Right ventricle myocardium inferior (tissue), 1 donor: Measurements from ENCODE around the gene SGCA. TPM values are rescaled to one million over a fixed set of nuclear protein-coding genes. Genes with fewer than 3 reads are reported as not detected.

Experiments used
- ATAC-seq: fragments of 200-7000 bp; cut with Tn5 transposase; one replicate; pipeline ENCODE4 v1.9.1; 2020; ENCODE audit warnings: mild to moderate bottlenecking, moderate library complexity
- DNase-seq: peaks from one replicate; pipeline ENCODE4 v3.0.0; 2021; ENCODE audit errors: missing footprints
- intact Hi-C: fragments of 100-400 bp; cut with DNase I; formaldehyde crosslinking; loops from one replicate; pipeline ENCODE4 v1.11.0; 2022
- total RNA-seq: library from RNA; stranded (reverse); fragmentation: NEBNext Ultra II Directional; extraction: Animal tissue kit (Norgen Biotek cat#: 25700); gene quantifications from one replicate; pipeline ENCODE4 v1.2.1, GENCODE V29; 2021
- donor health status: DM: no; HTN: yes; CAD: no; lungs with severe emphysema.

Gene SGCA
- total RNA-seq, 1 donor from 2014 or later: 151 TPM

- ATAC-seq (peak; percentile 87), DNase-seq (peak; percentile 95)
- intact Hi-C loops: loop anchor here (5.0 kb wide), 1 partner anchor 44 kb away; no protein-coding TSS in a partner anchor
These were observed 4.5 kb upstream of the SGCA start for GRCh38 chr17:50161023-50161910.

GRCh38 chr17:50161911-50162288, 3.9 kb upstream of the SGCA start:
- peak; percentile 8 for DNase-seq
- intact Hi-C loops: loop anchor here (5.0 kb wide), 1 partner anchor 45 kb away; no protein-coding TSS in a partner anchor
- ATAC-seq: no peak

- DNase-seq (no peak), ATAC-seq (no peak)
- intact Hi-C loops: loop anchor here (5.0 kb wide), 1 partner anchor 45 kb away; no protein-coding TSS in a partner anchor
These were observed 3.1 kb upstream of the SGCA start for GRCh38 chr17:50162466-50163254.

- ATAC-seq (no peak), DNase-seq (peak; percentile 65)
- intact Hi-C loops: loop anchor here (5.0 kb wide), 1 partner anchor 47 kb away; no protein-coding TSS in a partner anchor
These were observed 1.7 kb upstream of the SGCA start for GRCh38 chr17:50163843-50164696.

GRCh38 chr17:50164697-50164988, 1.2 kb upstream of the SGCA start:
- intact Hi-C loops: loop anchor here (5.0 kb wide), 1 partner anchor 47 kb away; no protein-coding TSS in a partner anchor
- ATAC-seq: no peak
- DNase-seq: no peak

GRCh38 chr17:50165066-50165465, 739 bp upstream of the SGCA start:
- ATAC-seq (no peak), DNase-seq (peak; percentile 63)
- intact Hi-C loops: loop anchor here (5.0 kb wide), 1 partner anchor 68 kb away; the partner anchor contains the start of gene PDK2

- intact Hi-C loops: loop anchor here (5.0 kb wide), 1 partner anchor 68 kb away; the partner anchor contains the start of gene PDK2
- peak; percentile 58 for DNase-seq
- no peak for ATAC-seq
These were observed 339 bp upstream of the SGCA start for GRCh38 chr17:50165466-50165865.

- DNase-seq: peak; percentile 16
- no peak for ATAC-seq
- intact Hi-C loops: loop anchor here (5.0 kb wide), 1 partner anchor 69 kb away; the partner anchor contains the start of gene PDK2
These were observed 845 bp downstream of the SGCA start for GRCh38 chr17:50166518-50167181.

GRCh38 chr17:50167371-50167770, 1.6 kb downstream of the SGCA start:
- ATAC-seq (no peak), DNase-seq (peak; percentile 67)
- intact Hi-C loops: loop anchor here (5.0 kb wide), 1 partner anchor 70 kb away; the partner anchor contains the start of gene PDK2

GRCh38 chr17:50168319-50168718, 2.5 kb downstream of the SGCA start:
- no peak for ATAC-seq
- DNase-seq: peak; percentile 32
- intact Hi-C loops: loop anchor here (5.0 kb wide), 1 partner anchor 71 kb away; the partner anchor contains the start of gene PDK2

- DNase-seq (peak; percentile 72), ATAC-seq (peak; percentile 11)
- intact Hi-C loops: loop anchor here (1.0 to 5.0 kb wide), 2 partner anchors 29 to 72 kb away; partner anchors contain the start of gene PDK2
These were observed 3.4 kb downstream of the SGCA start for GRCh38 chr17:50169121-50169764.

GRCh38 chr17:50169881-50170459, 4.2 kb downstream of the SGCA start:
- ATAC-seq (no peak), DNase-seq (peak; percentile 43)
- intact Hi-C loops: loop anchor here (1.0 to 5.0 kb wide), 2 partner anchors 28 to 73 kb away; partner anchors contain the start of gene PDK2

GRCh38 chr17:50170662-50171370, 5.0 kb downstream of the SGCA start:
- no peak for ATAC-seq
- peak; percentile 56 for DNase-seq
- intact Hi-C loops: no loop called here

- no peak for ATAC-seq
- peak; percentile 26 for DNase-seq
- intact Hi-C loops: no loop called here
These were observed 5.7 kb downstream of the SGCA start for GRCh38 chr17:50171371-50172071.

GRCh38 chr17:50172130-50172529, 6.3 kb downstream of the SGCA start:
- intact Hi-C loops: no loop called here
- DNase-seq: peak; percentile 31

GRCh38 chr17:50172936-50173334, 7.1 kb downstream of the SGCA start:
- no peak for DNase-seq
- intact Hi-C loops: no loop called here
- ATAC-seq: no peak

More at GRCh38 chr17:50172130-50172529, 6.3 kb downstream of the SGCA start:
- no peak for ATAC-seq
